HepG2 (cell line): ENCODE measurements around the gene CCDC136. TPM values are rescaled to one million over a fixed set of nuclear protein-coding genes. Genes with fewer than 3 reads are reported as not detected.

ENCODE experiments used
- ATF4 ChIP-seq, 2 experiments: fragments of 450-650 bp in 1 of 2; sonication (generic) in 1 of 2; formaldehyde crosslinking; IDR thresholded peaks; 2 replicates each; pipeline versions ENCODE4 v1.5.0 to v1.8.0; 2020 to 2022; ENCODE audit warnings: mild to moderate bottlenecking in 1 of 2, missing genetic modification reagents in 1 of 2
- FOXA3 ChIP-seq: IDR thresholded peaks from 2 replicates; pipeline ENCODE4 v1.6.1; 2016; ENCODE audit warnings: missing genetic modification reagents, missing compliant biosample characterization
- PCBP1 ChIP-seq: fragments of 200-400 bp; formaldehyde crosslinking; IDR thresholded peaks from 2 replicates; pipeline ENCODE4 v1.6.1; 2017; ENCODE audit warnings: mild to moderate bottlenecking, low read depth, low read length, borderline replicate concordance
- RBM22 ChIP-seq: fragments of 200-400 bp; formaldehyde crosslinking; optimal IDR thresholded peaks from 2 replicates; pipeline ENCODE3; 2017; ENCODE audit warnings: mild to moderate bottlenecking, low read length, moderate library complexity
- SPEN ChIP-seq: sonication (generic); formaldehyde crosslinking; IDR thresholded peaks from 2 replicates; pipeline ENCODE4 v1.5.1; 2020; ENCODE audit warnings: low read depth, mild to moderate bottlenecking, missing genetic modification reagents
- TBX3 ChIP-seq: fragments of 450-650 bp; IDR thresholded peaks from 2 replicates; pipeline ENCODE4 v1.6.1; 2017; ENCODE audit warnings: antibody characterized with exemption, mild to moderate bottlenecking, inconsistent platforms, borderline replicate concordance
- ZNF232 ChIP-seq: sonication (generic); formaldehyde crosslinking; IDR thresholded peaks from 2 replicates; pipeline ENCODE4 v1.4.0; 2020; ENCODE audit warnings: missing genetic modification reagents, borderline replicate concordance
- ZNF776 ChIP-seq: sonication (generic); formaldehyde crosslinking; IDR thresholded peaks from 2 replicates; pipeline ENCODE4 v1.4.0; 2020; ENCODE audit warnings: mild to moderate bottlenecking, missing genetic modification reagents
- polyA plus RNA-seq, 8 experiments: library from polyadenylated mRNA; depleted of rRNA in 3 of 8; stranded (reverse) in 7 of 8; unstranded in 1 of 8; fragments of >200 nt; fragmentation: Illumina TruSeq in 4 of 8; extraction: Trizol in 4 of 8; gene quantifications; 2 replicates each; pipeline versions ENCODE4 v1.2.1 to v1.2.3, GENCODE V29; 2011 to 2016; ENCODE audit warnings: low read depth in 4 of 8, missing spikeins in 1 of 8, mixed read lengths in 1 of 8; ENCODE audit not compliant: insufficient read depth in 1 of 8
- total RNA-seq, 5 experiments: library from RNA; depleted of rRNA; stranded (reverse); fragments of >200 nt; fragmentation: Illumina TruSeq; extraction: Trizol; gene quantifications; 2 replicates each; pipeline ENCODE4 v1.2.3, GENCODE V29; 2016; ENCODE audit warnings: low read depth in 1 of 5
- TF ChIP-seq, protein P1 (sequence below): sonication (generic); formaldehyde crosslinking; IDR thresholded peaks from 2 replicates; pipeline ENCODE4 v1.4.0; 2020; ENCODE audit warnings: missing genetic modification reagents, borderline replicate concordance
- TF ChIP-seq, protein P2 (sequence below): sonication (generic); formaldehyde crosslinking; IDR thresholded peaks from 2 replicates; pipeline ENCODE4 v1.5.0; 2020; ENCODE audit warnings: missing genetic modification reagents, mild to moderate bottlenecking, borderline replicate concordance
- TF ChIP-seq, protein P3 (sequence below): fragments of 450-650 bp; IDR thresholded peaks from 2 replicates; pipeline ENCODE4 v1.6.1; 2017; ENCODE audit warnings: mild to moderate bottlenecking

CCDC136 gene
- total and polyA plus RNA-seq, 2 of the 13 experiments (the other 11 are each of a cell fraction or from before 2014, with no cell fraction given): 0.04 to 0.38 TPM

DNA sequence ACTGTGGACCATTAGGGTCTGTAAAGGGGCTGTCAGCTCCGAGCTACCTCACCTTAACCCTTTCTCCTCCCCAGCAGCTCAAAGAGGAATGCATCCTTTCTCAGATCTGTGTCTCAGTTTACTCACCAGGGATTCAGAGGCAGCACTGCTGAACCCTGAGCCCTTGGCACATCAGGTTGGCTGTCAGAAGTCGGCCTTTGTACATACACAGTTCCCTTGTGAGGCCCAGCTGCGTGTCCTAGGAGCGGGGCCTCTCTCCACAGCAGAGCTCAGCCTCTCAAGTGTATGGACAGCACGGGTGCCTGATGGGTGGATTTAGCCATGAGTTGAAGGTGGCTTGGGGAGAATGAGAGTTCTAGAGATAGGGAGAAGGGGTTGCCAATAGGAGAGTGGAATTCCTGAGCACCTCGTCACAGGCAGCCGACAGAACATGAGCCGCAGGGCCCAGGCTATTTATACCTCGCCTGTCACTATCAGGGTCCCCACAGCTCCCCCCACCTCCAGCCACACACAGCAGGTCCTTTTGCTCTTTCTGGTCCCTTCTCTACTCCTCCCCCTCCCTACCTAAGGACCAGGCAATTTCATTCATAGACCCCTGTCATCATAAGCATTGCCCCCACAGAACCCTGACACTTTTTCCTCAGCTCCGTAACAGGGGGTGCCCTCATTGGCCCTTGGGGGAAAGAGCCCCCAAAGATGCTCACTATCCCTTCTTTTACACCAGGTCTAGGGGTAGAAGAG, 36.4 kb downstream of the CCDC136 start (continued):
- TF ChIP-seq PCBP1 (no peak), ZNF776 (CRISPR knock-in tag) (no peak), TBX3 (no peak), RBM22 (no peak), FOXA3 (CRISPR knock-in tag) (peak; percentile 37; the same call in 1 of the 2 replicates), ZNF232 (no peak), ATF4 (CRISPR knock-in tag; IDR thresholded peaks at IDR 0.05) (no peak), SPEN (CRISPR knock-in tag) (no peak)
- TF ChIP-seq, protein P1, sequence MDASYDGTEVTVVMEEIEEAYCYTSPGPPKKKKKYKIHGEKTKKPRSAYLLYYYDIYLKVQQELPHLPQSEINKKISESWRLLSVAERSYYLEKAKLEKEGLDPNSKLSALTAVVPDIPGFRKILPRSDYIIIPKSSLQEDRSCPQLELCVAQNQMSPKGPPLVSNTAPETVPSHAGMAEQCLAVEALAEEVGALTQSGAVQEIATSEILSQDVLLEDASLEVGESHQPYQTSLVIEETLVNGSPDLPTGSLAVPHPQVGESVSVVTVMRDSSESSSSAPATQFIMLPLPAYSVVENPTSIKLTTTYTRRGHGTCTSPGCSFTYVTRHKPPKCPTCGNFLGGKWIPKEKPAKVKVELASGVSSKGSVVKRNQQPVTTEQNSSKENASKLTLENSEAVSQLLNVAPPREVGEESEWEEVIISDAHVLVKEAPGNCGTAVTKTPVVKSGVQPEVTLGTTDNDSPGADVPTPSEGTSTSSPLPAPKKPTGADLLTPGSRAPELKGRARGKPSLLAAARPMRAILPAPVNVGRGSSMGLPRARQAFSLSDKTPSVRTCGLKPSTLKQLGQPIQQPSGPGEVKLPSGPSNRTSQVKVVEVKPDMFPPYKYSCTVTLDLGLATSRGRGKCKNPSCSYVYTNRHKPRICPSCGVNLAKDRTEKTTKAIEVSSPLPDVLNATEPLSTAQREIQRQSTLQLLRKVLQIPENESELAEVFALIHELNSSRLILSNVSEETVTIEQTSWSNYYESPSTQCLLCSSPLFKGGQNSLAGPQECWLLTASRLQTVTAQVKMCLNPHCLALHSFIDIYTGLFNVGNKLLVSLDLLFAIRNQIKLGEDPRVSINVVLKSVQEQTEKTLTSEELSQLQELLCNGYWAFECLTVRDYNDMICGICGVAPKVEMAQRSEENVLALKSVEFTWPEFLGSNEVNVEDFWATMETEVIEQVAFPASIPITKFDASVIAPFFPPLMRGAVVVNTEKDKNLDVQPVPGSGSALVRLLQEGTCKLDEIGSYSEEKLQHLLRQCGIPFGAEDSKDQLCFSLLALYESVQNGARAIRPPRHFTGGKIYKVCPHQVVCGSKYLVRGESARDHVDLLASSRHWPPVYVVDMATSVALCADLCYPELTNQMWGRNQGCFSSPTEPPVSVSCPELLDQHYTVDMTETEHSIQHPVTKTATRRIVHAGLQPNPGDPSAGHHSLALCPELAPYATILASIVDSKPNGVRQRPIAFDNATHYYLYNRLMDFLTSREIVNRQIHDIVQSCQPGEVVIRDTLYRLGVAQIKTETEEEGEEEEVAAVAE: no peak
- TF ChIP-seq, protein P2, sequence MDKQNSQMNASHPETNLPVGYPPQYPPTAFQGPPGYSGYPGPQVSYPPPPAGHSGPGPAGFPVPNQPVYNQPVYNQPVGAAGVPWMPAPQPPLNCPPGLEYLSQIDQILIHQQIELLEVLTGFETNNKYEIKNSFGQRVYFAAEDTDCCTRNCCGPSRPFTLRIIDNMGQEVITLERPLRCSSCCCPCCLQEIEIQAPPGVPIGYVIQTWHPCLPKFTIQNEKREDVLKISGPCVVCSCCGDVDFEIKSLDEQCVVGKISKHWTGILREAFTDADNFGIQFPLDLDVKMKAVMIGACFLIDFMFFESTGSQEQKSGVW (CRISPR knock-in tag): no peak
- TF ChIP-seq, protein P3, sequence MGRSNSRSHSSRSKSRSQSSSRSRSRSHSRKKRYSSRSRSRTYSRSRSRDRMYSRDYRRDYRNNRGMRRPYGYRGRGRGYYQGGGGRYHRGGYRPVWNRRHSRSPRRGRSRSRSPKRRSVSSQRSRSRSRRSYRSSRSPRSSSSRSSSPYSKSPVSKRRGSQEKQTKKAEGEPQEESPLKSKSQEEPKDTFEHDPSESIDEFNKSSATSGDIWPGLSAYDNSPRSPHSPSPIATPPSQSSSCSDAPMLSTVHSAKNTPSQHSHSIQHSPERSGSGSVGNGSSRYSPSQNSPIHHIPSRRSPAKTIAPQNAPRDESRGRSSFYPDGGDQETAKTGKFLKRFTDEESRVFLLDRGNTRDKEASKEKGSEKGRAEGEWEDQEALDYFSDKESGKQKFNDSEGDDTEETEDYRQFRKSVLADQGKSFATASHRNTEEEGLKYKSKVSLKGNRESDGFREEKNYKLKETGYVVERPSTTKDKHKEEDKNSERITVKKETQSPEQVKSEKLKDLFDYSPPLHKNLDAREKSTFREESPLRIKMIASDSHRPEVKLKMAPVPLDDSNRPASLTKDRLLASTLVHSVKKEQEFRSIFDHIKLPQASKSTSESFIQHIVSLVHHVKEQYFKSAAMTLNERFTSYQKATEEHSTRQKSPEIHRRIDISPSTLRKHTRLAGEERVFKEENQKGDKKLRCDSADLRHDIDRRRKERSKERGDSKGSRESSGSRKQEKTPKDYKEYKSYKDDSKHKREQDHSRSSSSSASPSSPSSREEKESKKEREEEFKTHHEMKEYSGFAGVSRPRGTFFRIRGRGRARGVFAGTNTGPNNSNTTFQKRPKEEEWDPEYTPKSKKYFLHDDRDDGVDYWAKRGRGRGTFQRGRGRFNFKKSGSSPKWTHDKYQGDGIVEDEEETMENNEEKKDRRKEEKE: no peak
